Activated CD8-positive, alpha-beta memory T cell treated with anti-CD3 and anti-CD28 coated beads for 24 hours (primary cell): ENCODE data around the gene SPIN3.
"Not testable (repeated sequence)": the region's sequence is repeated elsewhere in the genome, so short reads cannot be mapped to it uniquely, and the experiment has no call there.

Experiments
- DNase-seq: peaks from one replicate; pipeline ENCODE4 v3.0.0-alpha.2; 2020

Gene SPIN3

GRCh38 chrX:56995271-56995994, at the start of gene SPIN3:
Gene SPIN3 (minus strand): TSS chrX:56995541. CDS start chrX:56994947, 594 bp downstream.
- peak; percentile 84 for DNase-seq

GRCh38 chrX:57044245-57044644, 48.9 kb upstream of the SPIN3 start:
- no peak for DNase-seq

- DNase-seq, result not testable (repeated sequence)
Measured at GRCh38 chrX:57037265-57037664, 41.9 kb upstream of the SPIN3 start.

GRCh38 chrX:56994375-56995270, 718 bp downstream of the SPIN3 start:
- DNase-seq, result no peak

- no peak for DNase-seq
Measured at GRCh38 chrX:56987741-56988140, 7.6 kb downstream of the SPIN3 start.

GRCh38 chrX:56986138-56986537, 9.2 kb downstream of the SPIN3 start:
- DNase-seq, result no peak

GRCh38 chrX:56978172-56978571, 17.2 kb downstream of the SPIN3 start:
- DNase-seq, result no peak

- DNase-seq, result no peak
Measured at GRCh38 chrX:56975611-56976010, 19.7 kb downstream of the SPIN3 start.

GRCh38 chrX:56974408-56974807, 20.9 kb downstream of the SPIN3 start:
- DNase-seq, result no peak

GRCh38 chrX:56969559-56969958, 25.8 kb downstream of the SPIN3 start:
- DNase-seq, result no peak

GRCh38 chrX:56968980-56969379, 26.4 kb downstream of the SPIN3 start:
- no peak for DNase-seq

GRCh38 chrX:56963377-56963776, 32.0 kb downstream of the SPIN3 start:
- DNase-seq, result no peak

- no peak for DNase-seq
Measured at GRCh38 chrX:56947699-56948098, 47.6 kb downstream of the SPIN3 start.

- DNase-seq, result not testable (repeated sequence)
Measured at GRCh38 chrX:56946201-56946600, 49.1 kb downstream of the SPIN3 start.

GRCh38 chrX:56945226-56945625, 50.1 kb downstream of the SPIN3 start:
- DNase-seq, result not testable (repeated sequence)

- DNase-seq, result no peak
Measured at GRCh38 chrX:56943264-56943663, 52.1 kb downstream of the SPIN3 start.
